HUES6 (cell line): ENCODE results near the gene KIF19.

Source experiments
- H3K27ac ChIP-seq: 2 replicates; pipeline ENCODE4 v1.7.0; 2013; ENCODE audit warnings: low read depth, mild to moderate bottlenecking, low read length, inconsistent platforms
- H3K27me3 ChIP-seq: 2 replicates; pipeline ENCODE4 v1.6.1; 2013; ENCODE audit warnings: low read length; ENCODE audit not compliant: control insufficient read depth, insufficient read depth
- H3K36me3 ChIP-seq: 2 replicates; pipeline ENCODE4 v1.6.1; 2013; ENCODE audit warnings: low read length; ENCODE audit not compliant: control insufficient read depth, insufficient read depth
- H3K4me1 ChIP-seq: 2 replicates; pipeline ENCODE4 v1.6.1; 2013; ENCODE audit warnings: low read length; ENCODE audit not compliant: control insufficient read depth, insufficient read depth
- H3K4me3 ChIP-seq: 2 replicates; pipeline ENCODE4 v1.5.1; 2013; ENCODE audit warnings: low read depth, low read length
- H3K9ac ChIP-seq: one replicate; pipeline ENCODE4 v1.6.1; 2013; ENCODE audit warnings: mild to moderate bottlenecking, low read length
- H3K9me3 ChIP-seq: 2 replicates; pipeline ENCODE4 v1.6.1; 2013; ENCODE audit warnings: low read depth, low read length; ENCODE audit not compliant: control insufficient read depth, insufficient read depth

Gene KIF19

GRCh38 chr17:74289688-74290087 lies 36.3 kb upstream of the KIF19 start:
- H3K27me3 ChIP-seq = no peaks in the 10 kb centered on the region
- H3K36me3 ChIP-seq = no peaks in the 10 kb centered on the region
- no peak overlapping the region for H3K9ac ChIP-seq

GRCh38 chr17:74290340-74290739 lies 35.7 kb upstream of the KIF19 start:
- H3K9me3 ChIP-seq = no peaks in the 10 kb centered on the region
- no peaks in the 10 kb centered on the region for H3K27me3 ChIP-seq
- no peaks in the 10 kb centered on the region for H3K4me1 ChIP-seq
- no peaks in the 10 kb centered on the region for H3K36me3 ChIP-seq
- H3K4me3 ChIP-seq = no peak overlapping the region
- H3K27ac ChIP-seq = no peak overlapping the region
- no peak overlapping the region for H3K9ac ChIP-seq

More at GRCh38 chr17:74289688-74290087, 36.3 kb upstream of the KIF19 start:
- Histone ChIP-seq H3K9me3 (no peaks in the 10 kb centered on the region), H3K4me1 (peaks cover 4% of the 10 kb centered on the region; the same call in 1 of the 2 replicates), H3K27ac (no peak overlapping the region), H3K4me3 (no peak overlapping the region)

GRCh38 chr17:74292495-74292894 lies 33.5 kb upstream of the KIF19 start:
- H3K4me3 ChIP-seq = no peak overlapping the region
- H3K36me3 ChIP-seq = no peaks in the 10 kb centered on the region
- H3K9me3 ChIP-seq = no peaks in the 10 kb centered on the region
- H3K4me1 ChIP-seq = peaks cover 3% of the 10 kb centered on the region; the same call in 1 of the 2 replicates
- H3K9ac ChIP-seq = no peak overlapping the region
- H3K27ac ChIP-seq = no peak overlapping the region
- H3K27me3 ChIP-seq = no peaks in the 10 kb centered on the region

- peaks cover 3% of the 10 kb centered on the region; the same call in 1 of the 2 replicates for H3K4me1 ChIP-seq
- H3K4me3 ChIP-seq = no peak overlapping the region
- no peaks in the 10 kb centered on the region for H3K9me3 ChIP-seq
- no peak overlapping the region for H3K9ac ChIP-seq
- H3K27me3 ChIP-seq = peaks cover 9% of the 10 kb centered on the region; the same call in 1 of the 2 replicates
- H3K36me3 ChIP-seq = no peaks in the 10 kb centered on the region
- H3K27ac ChIP-seq = no peak overlapping the region
Measured at GRCh38 chr17:74295625-74296547, 30.1 kb upstream of the KIF19 start.

DNA sequence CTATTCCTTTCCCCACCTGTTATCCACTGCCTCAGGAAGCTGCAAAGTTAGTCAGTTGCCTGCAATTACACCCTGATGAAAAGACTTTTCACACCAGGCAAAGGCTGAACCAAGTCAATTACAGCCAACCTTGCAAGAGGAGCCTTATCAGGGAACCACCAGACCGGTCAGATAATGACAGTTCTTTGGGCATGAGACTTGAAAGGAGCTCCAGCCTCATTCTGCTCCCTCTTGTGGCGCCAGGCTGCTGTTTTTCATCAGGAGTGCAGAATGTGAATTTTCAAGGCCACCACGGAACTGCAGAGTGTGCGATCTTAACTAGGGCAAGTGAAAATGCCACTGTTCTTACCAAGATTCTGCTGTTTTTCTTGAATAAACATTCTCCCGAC lies 29.5 kb upstream of the KIF19 start:
- H3K4me3 ChIP-seq = no peak overlapping the region
- H3K27ac ChIP-seq = no peak overlapping the region
- no peaks in the 10 kb centered on the region for H3K9me3 ChIP-seq
- no peaks in the 10 kb centered on the region for H3K36me3 ChIP-seq
- peaks cover 9% of the 10 kb centered on the region; the same call in 1 of the 2 replicates for H3K27me3 ChIP-seq
- no peak overlapping the region for H3K9ac ChIP-seq
- H3K4me1 ChIP-seq = peaks cover 3% of the 10 kb centered on the region; the same call in 1 of the 2 replicates

GRCh38 chr17:74297941-74298340 lies 28.1 kb upstream of the KIF19 start:
- Histone ChIP-seq H3K4me3 (no peak overlapping the region), H3K27ac (no peak overlapping the region), H3K9me3 (no peaks in the 10 kb centered on the region), H3K27me3 (peaks cover 9% of the 10 kb centered on the region; the same call in 1 of the 2 replicates), H3K4me1 (peaks cover 3% of the 10 kb centered on the region; the same call in 1 of the 2 replicates), H3K36me3 (no peaks in the 10 kb centered on the region), H3K9ac (no peak overlapping the region)

DNA sequence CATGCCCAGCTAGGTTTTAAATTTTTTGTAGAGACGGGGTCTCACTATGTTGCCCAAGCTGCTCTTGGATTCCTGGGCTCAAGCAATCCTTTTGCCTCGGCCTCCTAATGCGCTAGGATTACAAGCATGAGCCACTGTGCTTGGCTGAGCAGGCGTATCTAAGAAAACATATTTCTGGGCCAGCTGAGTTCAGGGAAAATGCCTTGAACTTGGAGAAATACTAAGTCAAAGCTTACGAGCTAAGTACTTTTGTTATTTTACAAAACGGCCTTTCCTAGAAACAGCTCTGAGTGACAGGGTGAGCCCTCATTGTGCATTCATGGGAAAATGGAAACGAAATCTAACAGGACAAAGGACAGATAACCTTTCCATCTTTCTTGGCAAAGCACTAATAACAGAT lies 27.2 kb upstream of the KIF19 start:
- Histone ChIP-seq H3K27me3 (peaks cover 9% of the 10 kb centered on the region; the same call in 1 of the 2 replicates), H3K27ac (no peak overlapping the region), H3K9ac (no peak overlapping the region), H3K4me3 (no peak overlapping the region), H3K36me3 (no peaks in the 10 kb centered on the region), H3K4me1 (peaks cover 3% of the 10 kb centered on the region; the same call in 1 of the 2 replicates), H3K9me3 (no peaks in the 10 kb centered on the region)

DNA sequence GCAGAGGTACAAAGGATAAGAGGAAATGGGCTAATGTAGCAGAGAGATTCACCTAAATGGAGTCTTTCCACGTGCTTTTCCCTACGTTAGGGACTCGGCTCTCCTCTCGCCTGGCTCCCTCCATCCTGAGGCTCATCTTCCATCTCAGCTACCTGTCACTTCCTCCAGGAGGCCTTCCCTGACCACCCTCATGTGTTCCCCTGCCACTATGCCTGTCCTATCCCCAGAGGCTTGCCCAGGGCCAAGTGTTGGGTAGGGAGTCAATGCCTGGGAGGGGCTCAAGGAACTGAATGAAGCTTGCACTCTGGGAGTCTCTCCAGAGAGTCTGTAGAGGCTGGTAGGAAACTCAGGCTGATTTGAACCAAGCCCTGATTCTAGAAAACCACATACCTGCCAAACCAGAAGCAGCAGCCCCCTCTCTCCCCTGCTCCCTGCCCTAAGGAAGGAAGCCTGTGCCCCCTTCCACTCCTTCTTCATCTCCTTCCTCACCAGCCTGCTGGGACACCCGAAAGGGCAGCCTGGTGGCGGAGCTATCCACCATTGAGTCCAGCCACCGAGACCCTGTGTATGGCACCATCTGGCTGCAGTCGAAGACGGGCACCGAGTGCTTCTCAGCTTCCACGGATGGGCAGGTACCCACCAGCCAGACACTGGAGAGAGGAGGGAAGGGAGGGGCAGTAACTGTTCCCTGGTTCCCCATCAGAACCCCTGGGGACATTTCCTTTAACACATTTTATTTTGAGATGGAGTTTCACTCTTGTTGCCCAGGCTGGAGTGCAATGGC lies 26.6 kb upstream of the KIF19 start:
- Histone ChIP-seq H3K4me3 (no peak overlapping the region), H3K27ac (no peak overlapping the region), H3K27me3 (peaks cover 9% of the 10 kb centered on the region; the same call in 1 of the 2 replicates), H3K9me3 (no peaks in the 10 kb centered on the region), H3K9ac (no peak overlapping the region), H3K4me1 (peaks cover 3% of the 10 kb centered on the region; the same call in 1 of the 2 replicates), H3K36me3 (no peaks in the 10 kb centered on the region)

DNA sequence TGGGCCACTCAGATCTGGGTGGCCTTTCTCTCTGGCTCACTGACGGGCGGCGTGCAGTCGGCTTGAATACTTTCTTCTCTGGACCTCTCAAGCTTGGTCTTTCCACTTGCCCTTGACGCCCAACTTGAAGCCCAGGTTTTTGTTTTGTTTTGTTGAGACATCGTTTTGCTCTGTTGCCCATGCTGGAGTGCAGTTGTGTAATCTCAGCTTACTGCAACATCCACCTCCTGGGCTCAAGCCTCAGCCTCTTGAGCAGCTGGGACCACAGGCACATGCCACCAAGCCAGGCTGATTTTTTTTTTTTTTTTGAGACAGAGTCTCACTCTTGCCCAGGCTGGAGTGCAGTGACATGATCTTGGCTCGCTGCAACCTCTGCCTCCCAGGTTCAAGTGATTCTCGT lies 22.7 kb upstream of the KIF19 start:
- Histone ChIP-seq H3K4me3 (no peak overlapping the region), H3K9ac (no peak overlapping the region), H3K27me3 (peaks cover 9% of the 10 kb centered on the region; the same call in 1 of the 2 replicates), H3K36me3 (no peaks in the 10 kb centered on the region), H3K27ac (no peak overlapping the region), H3K9me3 (no peaks in the 10 kb centered on the region), H3K4me1 (no peaks in the 10 kb centered on the region)

- no peak overlapping the region for H3K27ac ChIP-seq
- peaks cover 4% of the 10 kb centered on the region; the same call in 1 of the 2 replicates for H3K27me3 ChIP-seq
- H3K4me1 ChIP-seq = no peaks in the 10 kb centered on the region
Measured at GRCh38 chr17:74304184-74304583, 21.8 kb upstream of the KIF19 start.

More at GRCh38 chr17:74304184-74304583, 21.8 kb upstream of the KIF19 start:
- Histone ChIP-seq H3K9ac (no peak overlapping the region), H3K4me3 (no peak overlapping the region), H3K36me3 (no peaks in the 10 kb centered on the region), H3K9me3 (no peaks in the 10 kb centered on the region)
